Right lobe of liver (tissue), 6 donors: Measurements from ENCODE around the gene GPS2. TPM values are rescaled to one million over a fixed set of nuclear protein-coding genes. Genes with fewer than 3 reads are reported as not detected.

Experiments used
- ATAC-seq, 4 donors: fragments of 200-7000 bp; cut with Tn5 transposase; one replicate each; pipeline ENCODE4 v1.9.1; 2020; ENCODE audit warnings: mild to moderate bottlenecking in 4 of 4, moderate library complexity in 4 of 4
- DNase-seq, 3 donors: peaks; one replicate each; pipeline ENCODE4 v3.0.0-alpha.2; 2020
- H3K27ac ChIP-seq, 3 donors: fragments of 200-600 bp; one replicate each; pipeline ENCODE4 v1.8.0; 2022
- H3K27me3 ChIP-seq, 2 donors: fragments of 200-600 bp; one replicate each; pipeline ENCODE4 v1.8.0; 2022
- H3K36me3 ChIP-seq, 4 donors: fragments of 200-600 bp; sonication (generic) in 1 of 4; one replicate each; pipeline versions ENCODE4 v1.5.1 to v1.8.0; 2017 to 2022; ENCODE audit warnings: control low read depth in 1 of 4
- H3K4me1 ChIP-seq, 4 donors: fragments of 200-600 bp; sonication (generic) in 1 of 4; one replicate each; pipeline versions ENCODE4 v1.5.1 to v1.8.0; 2017 to 2022; ENCODE audit warnings: control low read depth in 1 of 4
- H3K4me3 ChIP-seq, 3 donors: fragments of 200-600 bp; one replicate each; pipeline ENCODE4 v1.8.0; 2022
- H3K9me3 ChIP-seq, 4 donors: fragments of 200-600 bp; sonication (generic) in 1 of 4; one replicate each; pipeline versions ENCODE4 v1.5.1 to v1.8.0; 2017 to 2022; ENCODE audit warnings: control low read depth in 1 of 4
- POLR2A ChIP-seq: fragments of 450-650 bp; IDR thresholded peaks from one replicate; pipeline ENCODE4 v1.6.1; 2017; ENCODE audit warnings: antibody characterized with exemption, mild to moderate bottlenecking
- WGBS: methylation state at CpG from one replicate; pipeline ENCODE4 v1.1.6; 2018; ENCODE audit warnings: low coverage, low lambda C conversion rate; ENCODE audit not compliant: insufficient coverage; ENCODE audit errors: missing lambda C conversion rate; 5-methylcytosine and 5-hydroxymethylcytosine counted together
- intact Hi-C, 2 donors: fragments of 100-400 bp; cut with DNase I; formaldehyde crosslinking; loops; one replicate each; pipeline versions ENCODE4 v1.11.2 to v1.14.1; 2022
- total RNA-seq, 6 experiments: library from RNA; depleted of rRNA in 2 of 6; stranded (reverse); fragments of >200 nt in 2 of 6; fragmentation: NEBNext Ultra II Directional in 3 of 6; extraction: Animal tissue kit (Norgen Biotek cat#: 25700) in 3 of 6; gene quantifications; one replicate each; pipeline versions ENCODE4 v1.1.0 to v1.2.4, GENCODE V29; 2016 to 2023
- TF ChIP-seq, protein P1 (sequence below), 4 donors: fragments of 200-600 bp in 3 of 4; fragments of 450-650 bp in 1 of 4; IDR thresholded peaks; one replicate each; pipeline versions ENCODE4 v1.5.1 to v1.8.0; 2016 to 2022; ENCODE audit warnings: antibody characterized with exemption in 4 of 4, mild to moderate bottlenecking in 2 of 4
- donor health status: DM: no; HTN: yes; CAD: no.
- donor health status: DM: no; HTN: no; CAD: no.
- donor health status: DM: no; HTN: no; CAD: no.
- donor health status: DM: no; HTN: yes; CAD: no.
- donor health status: DM: no; HTN: yes; CAD: no.

The GPS2 gene
- total RNA-seq, 6 experiments from 2014 or later = 22.0 to 48.1 (median 23.2) TPM

- ATAC-seq (no peak), DNase-seq (no peak)
- intact Hi-C loops = no loop called here
- TF ChIP-seq, protein P1, sequence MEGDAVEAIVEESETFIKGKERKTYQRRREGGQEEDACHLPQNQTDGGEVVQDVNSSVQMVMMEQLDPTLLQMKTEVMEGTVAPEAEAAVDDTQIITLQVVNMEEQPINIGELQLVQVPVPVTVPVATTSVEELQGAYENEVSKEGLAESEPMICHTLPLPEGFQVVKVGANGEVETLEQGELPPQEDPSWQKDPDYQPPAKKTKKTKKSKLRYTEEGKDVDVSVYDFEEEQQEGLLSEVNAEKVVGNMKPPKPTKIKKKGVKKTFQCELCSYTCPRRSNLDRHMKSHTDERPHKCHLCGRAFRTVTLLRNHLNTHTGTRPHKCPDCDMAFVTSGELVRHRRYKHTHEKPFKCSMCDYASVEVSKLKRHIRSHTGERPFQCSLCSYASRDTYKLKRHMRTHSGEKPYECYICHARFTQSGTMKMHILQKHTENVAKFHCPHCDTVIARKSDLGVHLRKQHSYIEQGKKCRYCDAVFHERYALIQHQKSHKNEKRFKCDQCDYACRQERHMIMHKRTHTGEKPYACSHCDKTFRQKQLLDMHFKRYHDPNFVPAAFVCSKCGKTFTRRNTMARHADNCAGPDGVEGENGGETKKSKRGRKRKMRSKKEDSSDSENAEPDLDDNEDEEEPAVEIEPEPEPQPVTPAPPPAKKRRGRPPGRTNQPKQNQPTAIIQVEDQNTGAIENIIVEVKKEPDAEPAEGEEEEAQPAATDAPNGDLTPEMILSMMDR (IDR thresholded peaks at IDR 0.05) = no peak
- TF ChIP-seq POLR2A = no peak
- 93% methylated on average over 6 of the region's 7 CpGs for WGBS
- H3K36me3 ChIP-seq = peaks cover 0 to 26% (median 9%) of the 10 kb centered on the region in 4 donors
- no peak overlapping the region for H3K27ac ChIP-seq
- H3K9me3 ChIP-seq = no peaks in the 10 kb centered on the region
- H3K27me3 ChIP-seq = no peaks in the 10 kb centered on the region
- peaks cover 0 to 14% (median 3%) of the 10 kb centered on the region in 4 donors for H3K4me1 ChIP-seq
- H3K4me3 ChIP-seq = no peak overlapping the region
Measured at GRCh38 chr17:7327056-7327455, 11.9 kb upstream of the GPS2 start.

- no peak for ATAC-seq
- Histone ChIP-seq H3K4me1 (peaks cover 0 to 14% (median 3%) of the 10 kb centered on the region in 4 donors), H3K9me3 (no peaks in the 10 kb centered on the region), H3K4me3 (no peak overlapping the region), H3K27ac (no peak overlapping the region), H3K36me3 (peaks cover 0 to 33% (median 9%) of the 10 kb centered on the region in 4 donors), H3K27me3 (no peaks in the 10 kb centered on the region)
- 66% methylated on average over 3 of the region's 11 CpGs for WGBS
- TF ChIP-seq POLR2A = no peak
- TF ChIP-seq, protein P1 (IDR thresholded peaks at IDR 0.05) = no peak
- intact Hi-C loops = no loop called here
- no peak for DNase-seq
Measured at GRCh38 chr17:7326186-7326585, 11.0 kb upstream of the GPS2 start.

GRCh38 chr17:7325031-7325528 lies 9.9 kb upstream of the GPS2 start:
- Histone ChIP-seq H3K27ac (no peak overlapping the region), H3K36me3 (peaks cover 0 to 42% (median 13%) of the 10 kb centered on the region in 4 donors), H3K4me1 (peaks cover 0 to 7% (median 3%) of the 10 kb centered on the region in 4 donors), H3K9me3 (no peaks in the 10 kb centered on the region), H3K4me3 (no peak overlapping the region), H3K27me3 (no peaks in the 10 kb centered on the region)
- TF ChIP-seq POLR2A = no peak
- TF ChIP-seq, protein P1 (IDR thresholded peaks at IDR 0.05) = no peak
- DNase-seq (no peak), ATAC-seq (no peak)
- intact Hi-C loops = no loop called here
- WGBS = 94% methylated on average over 12 of the region's 19 CpGs

GRCh38 chr17:7324438-7324779 lies 9.2 kb upstream of the GPS2 start:
- Histone ChIP-seq H3K4me3 (no peak overlapping the region), H3K27ac (no peak overlapping the region), H3K4me1 (peaks cover 0 to 6% (median 3%) of the 10 kb centered on the region in 4 donors), H3K9me3 (no peaks in the 10 kb centered on the region), H3K36me3 (peaks cover 0 to 42% (median 13%) of the 10 kb centered on the region in 4 donors), H3K27me3 (no peaks in the 10 kb centered on the region)
- WGBS = 67% methylated on average over 1 of the region's 3 CpGs
- no peak for ATAC-seq
- DNase-seq = no peak
- intact Hi-C loops = no loop called here
- TF ChIP-seq, protein P1 (IDR thresholded peaks at IDR 0.05) = no peak
- TF ChIP-seq POLR2A = no peak
